Fibroblast of peridontal ligament (primary cell): ENCODE results near the gene RSAD1.

Source experiments
- DNase-seq: peaks from one replicate; pipeline ENCODE4 v3.0.0-alpha.2; 2010; ENCODE audit errors: extremely low read depth

The RSAD1 gene

DNA sequence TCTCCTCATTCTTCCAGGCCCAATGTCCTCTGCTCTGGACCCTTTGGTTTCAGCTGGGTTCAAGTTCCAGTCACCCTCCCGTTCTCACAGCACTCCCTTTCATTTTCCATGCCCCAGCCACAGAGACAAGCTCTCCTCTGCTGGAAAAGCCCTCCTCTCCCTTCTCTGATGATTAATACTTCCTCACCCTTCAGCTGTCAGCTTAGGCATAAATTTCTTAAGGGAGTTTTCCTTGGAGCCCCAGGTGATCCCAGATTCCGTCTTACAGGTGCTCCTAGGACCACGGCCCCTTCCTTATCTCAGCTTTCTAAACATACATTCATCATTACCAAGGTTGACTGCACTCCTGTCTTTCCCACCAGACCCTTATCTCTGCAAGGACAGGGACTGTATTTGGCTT lies 20.4 kb upstream of the RSAD1 start:
- DNase-seq, result no peak

DNA sequence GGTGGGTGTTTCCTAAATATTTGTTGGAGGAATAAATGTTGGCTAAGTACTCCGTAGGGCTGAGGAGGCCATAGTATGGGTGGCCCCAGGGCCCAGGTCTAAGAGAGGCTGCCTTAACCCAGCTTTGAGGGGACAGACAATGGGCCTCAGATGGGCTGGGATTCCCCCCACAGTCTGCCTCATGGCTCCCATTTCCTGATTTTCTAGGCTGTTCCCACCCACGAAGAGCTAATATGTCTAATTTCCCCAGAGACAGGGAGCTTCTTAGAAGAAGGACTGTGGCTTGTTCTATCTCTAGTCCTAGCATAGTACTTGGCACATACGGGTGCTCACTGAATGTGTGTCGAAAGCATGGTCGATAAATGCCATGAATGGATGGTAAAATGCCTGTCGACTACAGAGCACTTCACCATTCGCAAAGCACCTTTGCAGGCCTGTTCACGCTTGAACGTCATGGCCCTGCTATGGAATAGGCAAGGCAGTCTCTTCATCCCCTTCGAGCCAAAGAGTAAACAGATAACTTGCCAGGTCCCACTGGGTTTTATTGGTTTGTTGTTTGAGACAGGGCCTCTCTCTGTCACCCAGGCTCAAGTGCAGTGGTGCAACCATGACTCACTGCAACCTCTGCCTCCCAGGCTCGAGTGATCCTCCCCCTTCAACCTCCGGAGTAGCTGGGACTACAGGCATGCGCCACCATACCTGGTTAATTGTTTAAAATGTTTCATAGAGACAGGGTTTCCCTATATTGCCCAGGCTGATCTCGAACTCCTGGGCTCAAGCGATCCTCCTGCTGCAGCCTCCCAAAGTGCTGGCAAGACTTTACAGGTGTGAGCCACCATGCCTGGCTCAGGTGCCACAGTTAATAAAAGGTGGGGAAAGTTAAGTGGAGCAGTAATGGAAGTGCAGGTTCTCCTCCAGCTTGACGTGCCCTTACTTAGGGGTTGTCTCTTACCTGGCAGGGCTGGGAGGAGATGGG lies 19.7 kb upstream of the RSAD1 start:
- no peak for DNase-seq

DNA sequence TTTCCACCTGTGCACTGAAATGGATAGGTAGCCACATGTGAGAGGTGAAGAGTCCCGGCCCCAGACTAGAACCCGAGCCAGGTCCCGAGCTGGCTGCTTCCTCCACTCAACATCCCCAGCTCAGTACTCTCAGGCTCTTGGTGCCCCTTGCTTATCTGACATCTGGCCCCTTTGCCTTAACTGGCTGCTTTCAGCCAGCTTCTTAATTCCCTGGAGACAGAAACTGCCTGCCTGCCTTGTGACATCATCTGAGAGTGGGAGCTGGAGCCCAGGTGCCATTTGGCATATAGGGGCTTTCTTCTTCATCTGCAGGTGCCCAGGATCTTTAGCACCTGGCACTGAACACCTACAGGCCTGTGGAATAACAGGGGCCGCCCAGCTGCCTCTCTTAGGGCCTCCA lies 18.9 kb upstream of the RSAD1 start:
- no peak for DNase-seq

DNA sequence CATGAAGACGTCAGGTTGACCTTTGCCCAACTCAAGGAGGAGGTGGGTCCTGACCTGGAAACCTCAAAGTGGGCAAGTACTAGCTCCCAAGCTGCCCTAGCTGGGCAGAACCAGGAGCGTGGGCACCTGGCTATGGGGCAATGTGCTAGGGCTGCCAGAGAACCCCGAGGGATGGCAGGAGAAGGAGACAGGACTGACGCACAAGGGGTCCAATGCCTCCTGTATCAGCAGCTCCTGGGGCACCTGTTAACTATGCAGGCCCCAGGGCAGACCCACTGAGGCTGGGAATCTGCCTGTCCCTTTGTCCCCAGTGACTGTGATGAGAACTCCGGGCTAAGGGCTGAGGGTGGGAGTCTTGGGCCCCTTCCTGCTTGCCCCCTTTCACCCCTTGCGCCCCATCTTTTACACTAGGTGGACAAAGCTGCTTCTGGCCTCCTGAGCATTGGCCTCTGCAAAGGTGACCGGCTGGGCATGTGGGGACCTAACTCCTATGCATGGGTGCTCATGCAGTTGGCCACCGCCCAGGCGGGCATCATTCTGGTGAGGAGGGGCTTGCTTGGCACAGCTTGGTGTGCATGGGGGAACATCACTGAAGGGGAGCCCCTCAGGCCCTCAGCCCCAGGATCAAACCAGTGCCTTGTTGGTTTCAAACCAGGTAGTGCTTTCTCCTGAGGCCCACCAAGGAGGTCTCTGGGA lies 17.7 kb upstream of the RSAD1 start:
- DNase-seq, result no peak

DNA sequence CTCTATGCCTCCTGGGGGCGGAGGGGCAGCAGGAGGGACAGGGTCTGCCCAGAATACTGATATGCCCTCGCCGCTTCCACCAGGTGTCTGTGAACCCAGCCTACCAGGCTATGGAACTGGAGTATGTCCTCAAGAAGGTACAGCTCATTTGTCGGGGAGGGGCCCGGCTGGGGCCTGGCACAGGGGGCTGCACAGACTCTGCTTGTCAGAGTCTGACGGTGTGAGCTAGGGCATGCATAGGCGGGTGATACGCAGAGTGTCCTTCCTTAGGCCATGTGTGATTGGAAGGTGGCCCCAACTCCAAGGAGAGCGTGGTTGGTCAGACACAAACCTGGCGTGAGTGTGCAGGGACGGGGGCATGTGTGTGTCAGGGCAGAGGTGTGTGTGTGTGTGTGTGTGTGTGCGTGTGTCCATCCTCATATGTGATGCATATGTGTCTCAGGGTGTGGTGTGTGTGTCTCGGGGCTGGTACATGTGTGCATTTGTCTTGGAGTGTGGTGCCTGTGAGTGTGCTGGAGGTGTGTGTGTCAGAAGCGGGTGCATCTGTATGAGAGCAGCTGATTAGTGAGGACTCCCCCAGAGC lies 17.0 kb upstream of the RSAD1 start:
- DNase-seq, result no peak

DNA sequence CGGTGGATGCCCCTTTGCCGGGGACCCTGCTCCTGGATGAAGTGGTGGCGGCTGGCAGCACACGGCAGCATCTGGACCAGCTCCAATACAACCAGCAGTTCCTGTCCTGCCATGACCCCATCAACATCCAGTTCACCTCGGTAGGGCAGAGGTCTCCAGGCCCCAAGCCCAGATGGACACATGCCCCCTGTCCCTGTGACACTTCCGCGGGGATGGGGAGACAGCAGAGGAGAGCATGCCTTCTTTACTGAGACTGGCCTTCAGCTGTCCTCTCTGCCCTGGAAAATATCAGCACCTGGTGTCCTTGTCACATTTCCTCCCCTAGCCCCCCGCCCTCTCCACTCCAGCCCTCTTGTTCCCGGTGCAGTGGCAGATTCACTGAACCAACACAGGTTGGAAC lies 16.2 kb upstream of the RSAD1 start:
- DNase-seq, result no peak

- no peak for DNase-seq
Observed at GRCh38 chr17:50464121-50464520, 14.5 kb upstream of the RSAD1 start.

GRCh38 chr17:50464736-50465135 lies 13.9 kb upstream of the RSAD1 start:
- no peak for DNase-seq

- no peak for DNase-seq
Observed at GRCh38 chr17:50465171-50465570, 13.5 kb upstream of the RSAD1 start.

DNA sequence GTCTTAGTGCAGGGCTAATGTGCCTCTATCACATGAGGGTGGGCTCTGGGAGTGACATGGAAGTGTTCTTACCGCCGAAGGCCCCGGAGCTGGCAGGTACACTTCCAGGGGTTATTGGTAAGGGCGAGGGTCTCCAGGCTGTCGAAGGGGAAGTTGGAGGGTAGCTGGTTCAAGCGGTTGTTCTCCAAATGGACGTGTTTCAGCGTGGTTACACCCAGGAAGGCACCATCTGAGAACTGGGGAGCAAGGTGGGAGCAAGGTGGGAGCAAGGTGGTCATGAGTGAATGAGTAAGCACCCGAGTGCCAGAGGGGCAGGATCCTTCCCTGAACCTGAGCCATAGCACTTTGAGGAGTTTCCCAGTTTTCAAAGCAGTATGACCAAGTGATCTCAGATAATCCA lies 13.0 kb upstream of the RSAD1 start:
- DNase-seq, result no peak

GRCh38 chr17:50466371-50467113 lies 12.1 kb upstream of the RSAD1 start:
- no peak for DNase-seq

- DNase-seq, result no peak
Observed at GRCh38 chr17:50467114-50467854, 11.4 kb upstream of the RSAD1 start.

DNA sequence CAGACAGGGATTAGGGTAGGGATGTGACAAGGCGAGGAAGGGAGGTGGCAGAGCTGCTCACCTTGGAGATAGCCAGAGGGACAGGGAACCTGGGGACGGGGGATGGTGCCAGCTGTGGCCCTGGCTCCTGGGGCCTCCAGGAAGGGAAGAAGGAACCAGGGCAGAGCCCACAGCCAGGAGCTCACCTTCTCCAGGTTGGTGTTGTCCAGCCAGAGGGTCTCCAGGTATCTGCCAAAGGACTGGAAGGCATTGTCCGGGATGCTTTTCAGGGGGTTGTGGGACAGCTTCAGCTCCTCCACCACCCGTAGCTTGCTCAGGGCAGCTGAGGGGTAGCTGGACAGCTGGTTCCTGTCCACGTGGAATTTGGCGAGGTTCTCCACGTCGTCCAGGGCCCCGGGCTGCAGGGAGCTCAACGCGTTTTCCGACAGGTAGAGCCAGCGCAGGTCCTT lies 10.8 kb upstream of the RSAD1 start:
- no peak for DNase-seq

- no peak for DNase-seq
Observed at GRCh38 chr17:50468304-50469207, 10.1 kb upstream of the RSAD1 start, which contains the start of gene CHAD. TSS of gene CHAD (minus strand) at chr17:50468880. CDS start at chr17:50468813, 67 bp downstream.

GRCh38 chr17:50469208-50469605 lies 9.5 kb upstream of the RSAD1 start:
- DNase-seq, result no peak

DNA sequence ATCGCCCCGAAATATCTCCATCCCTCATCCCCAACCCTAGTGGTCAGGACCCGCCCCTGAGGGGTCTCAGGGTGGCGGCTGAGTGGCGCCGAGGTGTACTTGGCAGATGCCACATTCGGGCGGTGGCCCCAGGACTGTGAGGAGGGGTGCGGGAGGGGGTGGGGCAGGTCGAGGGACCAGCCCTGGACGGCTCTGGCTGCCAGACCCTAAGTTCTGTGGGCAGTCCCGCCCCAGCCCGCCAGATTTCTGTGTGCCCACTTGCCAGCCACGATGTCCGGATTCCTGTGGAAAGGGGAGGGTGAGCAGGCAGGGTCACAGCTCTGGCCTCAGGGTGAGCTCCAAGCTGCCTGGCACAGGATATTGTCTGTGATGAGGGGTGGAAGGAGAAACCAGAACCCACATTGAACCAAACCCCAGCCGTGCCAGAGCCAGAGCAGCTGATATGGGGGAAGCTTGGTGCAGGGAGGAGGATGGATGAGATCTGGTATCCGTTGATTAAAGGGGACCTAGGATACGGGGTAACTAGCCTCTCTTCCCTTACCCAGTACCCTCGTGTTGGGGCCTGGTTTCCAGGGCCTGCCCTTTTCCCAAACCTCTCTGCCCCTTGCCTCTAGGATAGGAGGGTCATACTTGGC lies 8.9 kb upstream of the RSAD1 start:
- no peak for DNase-seq

- DNase-seq, result no peak
Observed at GRCh38 chr17:50470426-50470825, 8.2 kb upstream of the RSAD1 start.

GRCh38 chr17:50471009-50471905 lies 7.4 kb upstream of the RSAD1 start:
- no peak for DNase-seq
